Fibroblast of skin of back (primary cell): ENCODE results near the gene PRC1.

Experiments
- DNase-seq: peaks from one replicate; pipeline ENCODE4 v3.0.0-alpha.2; 2013

PRC1 gene

DNA sequence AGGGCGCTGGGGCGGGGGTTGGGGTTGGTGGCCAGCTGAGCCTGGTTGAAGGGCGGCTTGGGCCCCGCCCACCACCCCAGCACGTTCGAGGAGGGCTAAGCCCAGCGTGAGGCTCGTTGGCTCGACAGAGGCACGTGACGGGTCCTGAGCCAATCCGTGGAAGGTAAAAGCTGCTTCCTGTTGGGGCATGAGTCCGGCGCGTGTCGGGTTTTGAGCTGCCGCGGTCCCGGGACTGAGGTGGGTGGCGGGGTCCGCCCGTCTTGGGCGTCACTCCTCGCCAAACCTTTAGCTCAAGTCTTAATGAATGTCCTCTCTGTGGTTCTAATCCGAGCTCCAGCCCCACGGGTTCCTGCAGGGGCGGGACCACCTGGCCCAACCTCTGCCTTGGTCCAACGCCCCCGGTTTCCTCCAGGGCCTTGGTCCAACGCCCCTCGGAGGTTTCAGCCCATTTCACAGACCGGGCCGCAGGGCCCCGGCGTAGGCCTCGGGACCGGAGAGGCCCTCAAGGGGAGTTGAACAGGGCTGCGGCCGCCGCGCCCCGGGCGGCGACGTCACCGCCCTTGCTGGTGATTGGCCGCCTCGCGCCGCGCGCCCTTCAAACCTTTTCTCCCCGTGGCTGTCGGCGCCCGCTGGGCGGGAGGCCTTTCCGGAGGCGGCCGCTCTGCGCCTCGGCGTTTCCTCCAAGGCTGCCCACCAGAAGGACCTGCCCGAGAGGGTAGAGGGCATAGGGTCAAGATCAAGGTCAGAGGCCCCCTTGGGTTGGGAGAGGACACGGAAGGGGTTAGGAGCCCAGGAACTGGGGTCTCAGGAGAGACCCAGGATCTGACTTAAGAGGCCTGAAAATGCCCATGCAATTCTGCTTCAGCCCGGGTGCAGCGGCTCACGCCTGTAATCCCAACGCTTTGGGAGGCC, 39.4 kb downstream of the PRC1 start, which contains the start of gene RCCD1:
Gene RCCD1 (plus strand): TSS at position 173 of the 912 bp plus-strand sequence. CDS start 1,851 bp downstream, outside the sequence.
- DNase-seq = peak; percentile 96

DNA sequence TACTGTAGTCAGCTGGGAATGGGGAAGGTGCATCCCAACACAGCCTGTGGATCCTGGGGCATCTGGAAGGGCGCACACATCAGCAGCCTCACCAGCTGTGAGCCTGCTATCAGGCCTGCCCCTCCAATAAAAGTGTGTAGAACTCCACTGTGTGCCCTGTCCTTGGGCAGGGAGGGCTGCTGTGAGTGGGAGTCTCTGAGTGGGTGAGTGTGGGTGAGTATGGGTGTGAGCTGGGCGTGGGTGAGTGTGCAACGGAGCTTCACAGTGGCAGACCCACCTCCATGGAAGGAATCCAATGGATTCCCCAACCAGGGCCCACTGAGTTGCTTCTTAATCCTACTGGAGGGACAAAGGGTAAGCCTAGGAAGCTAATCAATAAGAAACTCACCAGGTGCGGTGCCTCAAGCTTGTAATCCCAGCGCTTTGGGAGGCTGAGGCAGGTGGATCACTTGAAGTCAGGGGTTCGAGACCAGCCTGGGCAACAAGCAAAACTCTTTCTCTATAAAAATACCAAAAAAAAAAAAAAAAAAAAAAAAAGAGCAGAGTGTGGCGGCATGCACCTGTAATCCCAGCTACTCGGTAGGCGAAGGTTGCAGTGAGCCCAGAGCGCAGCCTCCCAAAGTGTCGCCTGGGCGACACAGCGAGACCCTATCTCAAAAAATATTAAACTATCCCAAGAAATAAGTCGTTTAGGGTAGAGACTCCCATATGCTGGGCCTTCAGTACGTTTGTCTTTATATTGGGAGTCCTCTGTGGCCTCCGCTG, 40.2 kb downstream of the PRC1 start:
- DNase-seq = no peak

DNA sequence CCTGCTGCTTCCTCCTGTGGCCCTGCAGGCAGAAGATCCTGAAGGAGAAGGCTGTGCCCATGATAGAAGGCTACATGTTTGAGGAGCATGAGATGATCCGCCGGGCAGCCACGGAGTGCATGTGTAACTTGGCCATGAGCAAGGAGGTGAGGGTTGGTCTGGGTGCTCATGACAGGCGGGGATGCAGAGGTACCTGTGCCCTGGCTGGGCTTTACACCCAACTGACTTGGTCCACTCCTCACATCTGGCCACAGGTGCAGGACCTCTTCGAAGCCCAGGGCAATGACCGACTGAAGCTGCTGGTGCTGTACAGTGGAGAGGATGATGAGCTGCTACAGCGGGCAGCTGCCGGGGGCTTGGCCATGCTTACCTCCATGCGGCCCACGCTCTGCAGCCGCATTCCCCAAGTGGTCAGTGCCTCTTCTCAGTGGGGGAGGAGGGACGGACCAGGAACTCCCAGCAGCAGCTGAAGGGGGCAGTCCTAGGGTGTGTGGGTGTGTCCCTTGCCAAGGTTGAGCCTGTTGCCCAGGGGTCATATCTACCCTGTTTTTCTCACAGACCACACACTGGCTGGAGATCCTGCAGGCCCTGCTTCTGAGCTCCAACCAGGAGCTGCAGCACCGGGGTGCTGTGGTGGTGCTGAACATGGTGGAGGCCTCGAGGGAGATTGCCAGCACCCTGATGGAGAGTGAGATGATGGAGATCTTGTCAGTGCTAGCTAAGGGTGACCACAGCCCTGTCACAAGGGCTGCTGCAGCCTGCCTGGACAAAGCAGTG, 41.2 kb downstream of the PRC1 start:
- DNase-seq = no peak

DNA sequence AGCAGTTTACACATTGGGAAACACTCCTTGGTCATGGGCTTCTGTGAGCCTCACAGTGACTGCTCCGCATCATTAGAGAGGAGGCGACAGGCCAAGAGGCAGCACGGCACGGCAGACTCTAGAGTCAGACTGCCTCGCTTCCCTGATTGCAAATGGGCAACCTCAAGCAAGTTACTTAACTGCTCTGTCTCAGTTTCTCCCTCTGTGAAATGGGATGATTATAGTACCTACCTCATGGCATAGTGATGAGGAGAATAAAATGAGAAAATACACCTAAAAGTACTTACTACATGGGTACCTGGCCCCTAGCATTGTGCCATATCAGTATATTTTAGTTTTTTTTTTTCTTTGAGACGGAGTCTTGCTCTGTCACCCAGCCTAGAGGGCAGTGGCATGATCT, 43.7 kb downstream of the PRC1 start:
- no peak for DNase-seq

DNA sequence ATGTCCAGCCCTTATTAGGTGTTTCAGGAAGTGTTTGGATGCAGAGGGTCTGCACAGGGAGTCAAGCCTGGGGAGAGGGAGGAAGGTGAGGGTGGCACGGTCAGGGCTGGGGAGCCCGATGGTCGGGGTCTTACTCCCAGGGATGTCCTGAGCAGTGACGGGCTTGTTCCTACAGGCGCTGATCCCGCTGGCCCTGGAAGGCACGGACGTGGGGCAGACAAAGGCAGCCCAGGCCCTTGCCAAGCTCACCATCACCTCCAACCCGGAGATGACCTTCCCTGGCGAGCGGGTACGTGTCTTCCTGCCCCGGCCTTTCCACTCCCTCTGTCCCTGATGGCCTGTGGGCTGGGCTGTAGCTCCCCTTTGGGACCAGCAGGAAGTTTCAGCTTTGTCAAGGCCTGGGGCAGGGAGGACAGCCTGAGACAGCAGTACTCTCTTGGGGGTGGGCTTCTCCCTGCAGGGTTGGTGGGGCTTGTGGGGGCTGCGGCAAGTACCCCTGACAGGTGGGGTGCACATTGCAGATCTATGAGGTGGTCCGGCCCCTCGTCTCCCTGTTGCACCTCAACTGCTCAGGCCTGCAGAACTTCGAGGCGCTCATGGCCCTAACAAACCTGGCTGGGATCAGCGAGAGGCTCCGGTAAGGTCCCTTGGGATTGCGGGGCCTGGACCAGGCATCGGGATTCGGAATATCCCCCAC, 44.2 kb downstream of the PRC1 start:
- DNase-seq = no peak

DNA sequence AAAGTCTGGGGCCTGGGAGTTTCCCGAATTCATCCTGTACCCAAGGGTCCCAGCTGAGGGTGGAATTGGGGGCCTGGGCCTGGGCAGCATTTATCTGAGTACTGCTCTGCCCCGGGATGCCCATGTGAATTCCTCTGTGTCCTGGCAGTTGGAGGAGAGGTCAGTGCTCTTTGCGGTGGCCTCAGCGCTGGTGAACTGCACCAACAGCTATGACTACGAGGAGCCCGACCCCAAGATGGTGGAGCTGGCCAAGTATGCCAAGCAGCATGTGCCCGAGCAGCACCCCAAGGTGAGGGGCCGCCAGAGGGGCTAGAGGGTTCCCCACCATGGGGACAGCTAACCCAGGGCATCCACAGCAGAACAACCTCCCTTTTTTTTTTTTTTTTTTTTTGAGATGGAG, 45.8 kb downstream of the PRC1 start:
- no peak for DNase-seq

DNA sequence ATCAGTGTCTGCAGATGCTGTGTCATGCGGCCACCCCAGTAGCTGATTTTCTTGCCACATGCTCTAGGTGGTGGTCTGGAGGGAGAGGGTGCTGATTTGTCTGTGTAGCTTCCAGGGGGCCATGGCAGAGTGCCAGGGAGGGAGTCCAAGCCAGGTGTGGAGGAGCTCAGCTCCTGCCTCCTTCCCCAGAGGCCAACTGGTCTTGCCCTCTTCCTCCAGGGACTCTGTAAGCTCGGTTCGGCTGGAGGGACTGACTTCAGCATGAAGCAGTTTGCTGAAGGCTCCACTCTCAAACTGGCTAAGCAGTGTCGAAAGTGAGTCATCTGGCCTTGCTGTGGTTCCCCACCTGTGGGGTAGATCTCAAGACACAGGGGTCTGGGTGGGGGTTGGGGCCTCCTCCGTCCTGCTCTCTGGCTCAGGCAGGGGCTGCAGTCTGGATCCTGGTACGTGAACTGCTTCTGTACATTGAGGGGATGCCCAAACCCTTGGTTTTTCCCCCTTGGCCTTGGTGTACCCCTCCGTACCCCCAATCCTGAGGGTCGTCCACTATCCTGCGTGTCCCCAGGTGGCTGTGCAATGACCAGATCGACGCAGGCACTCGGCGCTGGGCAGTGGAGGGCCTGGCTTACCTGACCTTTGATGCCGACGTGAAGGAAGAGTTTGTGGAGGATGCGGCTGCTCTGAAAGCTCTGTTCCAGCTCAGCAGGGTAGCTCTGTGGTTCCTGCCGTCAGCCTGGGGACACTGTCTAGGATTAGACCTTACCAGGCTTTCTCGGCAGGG, 46.6 kb downstream of the PRC1 start:
- DNase-seq = no peak

DNA sequence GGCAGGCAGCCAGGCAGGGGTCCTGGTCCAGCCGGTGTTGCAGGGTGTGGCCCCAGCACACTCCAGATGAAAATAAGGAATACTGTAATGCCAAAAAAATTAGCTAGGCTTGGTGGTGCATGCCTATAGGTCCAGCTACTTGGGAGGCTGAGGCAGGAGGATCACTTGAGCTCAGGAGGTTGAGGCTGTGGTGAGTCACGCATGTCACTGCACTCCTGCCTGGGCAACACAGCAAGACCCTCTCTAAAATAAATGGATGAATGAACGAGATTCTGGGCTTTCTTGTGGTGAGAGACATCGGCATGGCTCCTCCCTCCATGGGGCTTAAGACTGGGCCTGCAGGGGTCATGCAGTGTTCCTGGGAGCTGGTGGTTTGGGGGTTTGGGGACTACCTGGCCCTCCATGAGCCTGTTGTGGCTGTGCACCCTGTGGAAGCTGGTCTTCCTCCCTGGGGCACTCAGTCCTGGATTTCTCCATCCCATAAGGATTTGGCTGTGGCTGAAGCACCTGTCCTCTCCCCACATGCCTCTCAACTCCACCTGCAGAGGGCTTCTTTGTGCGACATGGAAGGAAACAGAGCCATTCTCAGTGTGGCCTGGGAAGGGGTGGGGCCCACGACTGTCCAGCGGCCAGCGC, 47.3 kb downstream of the PRC1 start:
- DNase-seq = no peak

DNA sequence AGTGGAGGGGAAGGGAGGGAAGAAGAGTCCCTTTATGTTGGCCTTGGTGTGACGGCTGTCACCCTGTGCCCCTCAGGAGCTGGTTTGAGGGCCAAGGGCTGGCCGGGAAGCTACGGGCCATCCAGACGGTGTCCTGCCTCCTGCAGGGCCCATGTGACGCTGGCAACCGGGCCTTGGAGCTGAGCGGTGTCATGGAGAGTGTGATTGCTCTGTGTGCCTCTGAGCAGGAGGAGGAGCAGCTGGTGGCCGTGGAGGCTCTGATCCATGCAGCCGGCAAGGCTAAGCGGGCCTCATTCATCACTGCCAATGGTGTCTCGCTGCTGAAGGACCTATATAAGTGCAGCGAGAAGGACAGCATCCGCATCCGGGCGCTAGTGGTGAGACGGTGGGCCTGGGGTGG, 47.8 kb downstream of the PRC1 start:
- no peak for DNase-seq

DNA sequence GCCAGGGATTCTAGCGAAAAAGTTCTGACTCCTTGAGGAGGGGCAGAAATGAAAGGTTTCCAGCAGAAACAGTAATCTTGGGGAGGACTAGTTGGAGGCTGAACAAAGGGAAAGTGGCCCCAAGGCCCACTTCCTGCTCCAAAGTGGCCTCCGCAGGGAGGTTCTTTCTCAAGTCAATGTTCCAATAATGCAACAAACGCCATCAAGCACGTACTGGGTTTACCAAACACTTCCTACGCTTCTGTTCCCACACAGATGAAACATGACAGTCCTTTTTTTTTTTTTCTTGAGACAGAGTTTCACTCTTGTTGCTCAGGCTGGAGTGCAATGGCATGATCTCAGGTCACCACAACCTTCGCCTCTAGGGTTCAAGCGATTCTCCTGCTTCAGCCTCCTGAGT, 49.2 kb downstream of the PRC1 start:
- no peak for DNase-seq

DNA sequence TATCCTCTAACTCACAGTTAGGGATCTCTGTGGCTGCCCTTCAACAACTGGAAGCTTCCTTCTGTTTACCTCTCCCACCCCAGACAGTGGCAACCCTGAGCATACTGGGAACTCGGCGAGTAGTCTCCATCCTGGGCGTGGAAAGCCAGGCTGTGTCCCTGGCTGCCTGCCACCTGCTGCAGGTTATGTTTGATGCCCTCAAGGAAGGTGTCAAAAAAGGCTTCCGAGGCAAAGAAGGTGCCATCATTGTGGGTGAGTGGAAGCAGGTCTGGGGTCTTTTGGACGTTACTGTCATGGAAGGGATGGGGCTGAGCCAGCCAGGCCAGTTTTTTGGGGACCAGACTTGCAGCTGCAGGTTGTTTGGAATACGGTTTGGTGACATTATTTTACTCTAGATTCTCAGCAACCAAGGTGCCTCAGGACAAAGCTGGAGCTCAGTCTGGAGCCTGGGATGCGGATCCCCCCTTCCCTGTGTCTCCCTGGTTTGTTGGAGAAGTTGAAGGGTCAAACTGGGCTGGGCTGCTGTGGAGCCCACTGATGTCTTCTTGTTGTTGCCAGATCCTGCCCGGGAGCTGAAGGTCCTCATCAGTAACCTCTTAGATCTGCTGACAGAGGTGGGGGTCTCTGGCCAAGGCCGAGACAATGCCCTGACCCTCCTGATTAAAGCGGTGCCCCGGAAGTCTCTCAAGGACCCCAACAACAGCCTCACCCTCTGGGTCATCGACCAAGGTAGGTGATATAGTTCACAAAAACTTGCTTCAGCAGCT, 51.8 kb downstream of the PRC1 start:
- DNase-seq = no peak

DNA sequence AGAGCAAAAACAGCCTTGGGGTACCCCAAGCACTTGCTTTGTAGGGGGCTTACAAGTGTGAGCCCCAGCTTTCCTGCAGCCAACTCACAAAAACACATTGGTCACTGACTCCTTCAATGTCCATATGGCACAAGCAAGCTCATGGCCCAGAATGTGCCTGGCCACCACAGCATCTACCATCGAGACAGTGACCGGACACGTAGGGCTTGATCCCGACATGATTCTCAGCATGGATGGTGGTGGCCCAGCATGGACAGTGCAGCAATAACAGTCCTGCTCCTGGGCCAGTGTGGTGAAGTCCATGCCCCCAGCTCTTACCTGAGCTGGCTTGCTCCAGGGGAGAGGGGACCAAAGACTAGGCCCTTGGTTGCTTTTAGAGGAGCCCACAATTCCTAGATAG, 53.3 kb downstream of the PRC1 start:
- DNase-seq = no peak

DNA sequence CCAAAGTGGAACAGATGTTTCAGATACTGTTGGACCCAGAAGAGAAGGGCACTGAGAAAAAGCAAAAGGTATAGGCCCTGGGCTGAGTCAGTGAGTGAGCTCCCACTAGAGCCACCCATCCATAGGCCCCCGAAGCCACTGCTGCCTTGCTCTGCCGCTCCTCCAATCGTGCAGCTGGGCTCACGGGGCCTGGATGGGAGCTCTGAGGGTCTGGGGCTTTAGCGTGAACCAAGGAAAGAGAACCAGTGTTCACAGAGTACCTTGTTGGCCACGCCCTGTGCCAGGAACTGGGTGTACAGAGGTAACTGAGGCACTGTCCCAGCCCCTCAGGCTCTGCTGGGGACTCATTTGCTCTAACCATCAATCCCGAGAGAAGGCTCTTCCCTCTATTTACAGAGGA, 54.6 kb downstream of the PRC1 start:
- DNase-seq = no peak

DNA sequence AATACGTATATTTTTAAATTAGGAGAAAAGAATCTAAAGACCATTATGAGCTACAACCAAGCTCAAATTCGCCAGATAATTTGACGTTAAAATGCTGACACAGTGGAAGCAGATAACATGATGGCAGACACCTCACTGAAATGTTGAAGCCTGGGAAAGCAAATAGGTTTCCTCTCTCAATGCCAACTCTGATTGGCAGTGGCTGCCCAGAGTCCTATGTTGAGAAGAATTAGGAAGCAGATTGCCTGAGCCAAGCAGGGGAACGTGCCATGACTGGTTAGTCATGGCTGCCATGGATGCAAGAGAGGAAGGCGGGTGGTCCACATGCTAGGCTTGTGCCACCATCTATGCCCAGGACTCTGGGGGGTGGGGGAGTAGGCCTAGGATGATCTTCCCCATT, 56.1 kb downstream of the PRC1 start:
- DNase-seq = no peak

DNA sequence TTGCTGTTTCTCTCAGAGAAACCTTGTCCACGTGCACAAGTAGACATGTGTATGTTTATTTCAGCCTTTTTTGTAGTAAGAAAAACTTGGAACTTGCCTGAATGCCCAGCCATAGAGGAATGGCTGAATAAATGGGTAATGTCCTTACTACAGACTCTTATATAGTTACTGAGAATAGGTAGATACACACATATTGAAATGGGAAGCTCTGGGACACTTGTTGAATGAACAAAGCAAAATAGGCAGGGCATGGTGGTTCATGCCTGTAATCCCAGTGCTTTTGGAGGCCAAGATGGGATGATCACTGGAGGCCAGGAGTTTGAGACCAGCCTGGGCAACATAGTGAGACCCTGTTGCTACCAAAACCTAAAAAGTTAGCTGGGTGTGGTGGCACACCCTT, 57.5 kb downstream of the PRC1 start:
- DNase-seq = no peak

DNA sequence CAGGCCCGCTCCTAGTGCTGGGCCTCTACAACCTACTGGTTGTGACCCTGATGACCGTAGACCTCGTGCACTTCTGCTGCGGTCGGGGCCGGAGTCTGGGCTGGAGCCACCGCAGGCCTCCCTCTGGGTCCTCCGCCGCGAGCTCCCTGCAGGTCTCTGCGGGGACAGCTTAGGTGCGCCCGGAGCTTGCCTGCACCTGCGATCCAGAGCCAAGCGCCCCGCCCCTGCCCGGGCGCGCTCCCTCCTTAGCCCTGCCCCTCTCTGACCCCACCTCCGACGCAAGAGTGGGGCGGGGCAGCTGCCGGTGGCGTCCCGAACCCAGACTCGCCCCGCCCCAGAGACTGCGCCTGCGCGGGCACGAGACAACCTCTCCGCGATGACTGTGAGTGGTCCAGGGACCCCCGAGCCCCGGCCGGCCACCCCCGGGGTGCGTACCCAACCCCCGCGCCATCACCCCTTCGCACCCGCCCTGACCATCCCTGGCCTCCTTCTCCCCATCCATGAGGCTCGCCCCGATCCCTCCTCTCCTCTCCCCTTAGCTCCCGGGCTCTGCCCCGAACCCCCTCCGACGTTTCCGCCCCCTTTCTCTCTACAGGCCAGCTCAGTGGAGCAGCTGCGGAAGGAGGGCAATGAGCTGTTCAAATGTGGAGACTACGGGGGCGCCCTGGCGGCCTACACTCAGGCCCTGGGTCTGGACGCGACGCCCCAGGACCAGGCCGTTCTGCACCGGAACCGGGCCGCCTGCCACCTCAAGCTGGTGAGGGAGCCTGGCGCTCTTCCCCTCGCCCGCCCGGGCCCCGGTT, 59.2 kb downstream of the PRC1 start, which contains the start of gene UNC45A:
Gene UNC45A (plus strand): TSS at position 337 of the 803 bp plus-strand sequence. CDS start 40 bp downstream, at position 377.
- DNase-seq = peak; percentile 85

DNA sequence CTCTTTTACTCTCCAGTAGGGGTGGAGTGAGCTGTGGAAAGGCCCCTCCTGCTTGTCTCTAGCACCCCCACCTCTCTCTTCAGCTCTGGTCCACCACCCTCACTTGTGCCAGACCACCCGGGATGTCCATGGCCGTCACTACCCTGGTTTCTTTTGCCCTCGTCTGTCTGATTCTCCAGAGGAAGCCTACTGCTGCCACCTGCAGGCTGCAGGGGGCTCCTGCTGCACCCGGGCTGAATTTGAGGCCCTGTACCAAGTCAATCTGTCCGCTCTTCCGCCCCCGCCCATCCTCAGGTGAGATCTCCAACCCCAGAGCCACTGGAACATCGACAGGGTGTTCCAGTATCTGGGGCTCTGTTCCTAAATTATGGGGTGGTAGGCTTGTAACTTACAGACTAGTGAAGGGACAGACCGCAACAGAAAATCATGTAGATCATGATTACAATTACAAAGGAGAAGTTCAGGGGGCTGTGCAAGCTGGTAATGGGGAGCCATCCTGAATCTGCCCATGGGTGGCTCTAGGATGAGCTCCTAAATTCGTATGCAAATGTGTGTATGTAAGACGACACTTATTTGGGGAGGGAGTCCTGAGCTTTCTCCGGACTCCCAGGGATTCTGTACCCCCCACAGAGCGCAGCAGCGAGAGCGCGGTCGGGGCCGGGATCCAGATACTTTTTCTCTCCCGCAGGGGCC, 59.9 kb downstream of the PRC1 start:
- DNase-seq = peak; percentile 81

DNA sequence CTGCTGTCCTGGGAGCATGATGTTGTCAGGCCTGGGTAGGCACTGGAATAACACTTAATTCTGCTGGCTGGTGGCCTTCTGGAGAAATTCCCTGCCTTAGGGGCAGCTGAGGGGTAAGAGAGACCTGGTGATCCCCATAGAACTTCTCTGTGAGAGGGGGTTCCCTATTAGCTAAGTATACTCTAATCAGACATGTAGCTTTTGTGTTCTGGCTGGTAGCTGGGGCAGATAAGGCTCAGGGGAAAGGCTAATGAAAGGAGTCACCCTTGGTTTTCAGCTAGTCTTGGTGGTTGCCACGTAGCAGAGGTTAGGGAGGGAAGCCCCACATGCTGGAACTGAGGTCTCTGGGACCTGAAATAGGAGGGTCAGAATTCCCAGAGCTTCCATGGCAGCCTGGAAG, 61.0 kb downstream of the PRC1 start:
- DNase-seq = no peak

DNA sequence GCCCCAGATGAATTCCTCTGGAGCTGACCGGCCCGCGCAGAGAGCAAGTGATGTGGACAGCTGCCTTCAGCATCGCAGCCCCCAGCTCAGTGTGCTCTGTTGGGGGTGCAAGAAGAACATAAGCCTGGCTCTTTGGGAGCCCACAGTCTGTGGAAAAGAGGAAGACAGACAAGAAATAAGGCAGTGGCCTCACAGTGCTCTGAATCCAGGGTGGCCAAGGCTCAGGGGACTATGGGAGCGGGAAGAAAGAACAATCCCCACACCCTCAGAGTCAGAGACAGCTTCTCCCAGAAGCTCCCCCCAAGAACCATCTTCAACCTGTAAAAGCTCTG, 61.7 kb downstream of the PRC1 start:
- no peak for DNase-seq
